BE2C (cell line): ENCODE results near the gene VTI1A.
"Not testable (repeated sequence)": the region's sequence is repeated elsewhere in the genome, so short reads cannot be mapped to it uniquely, and the experiment has no call there.

ENCODE experiments used
- DNase-seq: peaks from one replicate; pipeline ENCODE4 v3.0.0-alpha.2; 2020
- H3K27me3 ChIP-seq: fragments of 250-450 bp; sonication (Bioruptor Pico); 2 replicates; pipeline ENCODE4 v1.5.1; 2020; ENCODE audit warnings: mild to moderate bottlenecking
- H3K36me3 ChIP-seq: fragments of 250-450 bp; sonication (Bioruptor Pico); 2 replicates; pipeline ENCODE4 v1.5.1; 2020; ENCODE audit warnings: mild to moderate bottlenecking
- H3K4me1 ChIP-seq: fragments of 250-450 bp; sonication (Bioruptor Pico); 2 replicates; pipeline ENCODE4 v1.5.1; 2020
- H3K4me3 ChIP-seq: 2 replicates; pipeline ENCODE4 v1.5.1; 2011; ENCODE audit warnings: low read depth, low read length
- H3K9me3 ChIP-seq: fragments of 250-450 bp; sonication (Bioruptor Pico); 2 replicates; pipeline ENCODE4 v1.5.1; 2020
- TF ChIP-seq, protein P1 (sequence below): IDR thresholded peaks from 2 replicates; pipeline ENCODE4 v1.5.1; 2012; ENCODE audit warnings: mild to moderate bottlenecking, low read depth, low read length

Gene VTI1A

DNA sequence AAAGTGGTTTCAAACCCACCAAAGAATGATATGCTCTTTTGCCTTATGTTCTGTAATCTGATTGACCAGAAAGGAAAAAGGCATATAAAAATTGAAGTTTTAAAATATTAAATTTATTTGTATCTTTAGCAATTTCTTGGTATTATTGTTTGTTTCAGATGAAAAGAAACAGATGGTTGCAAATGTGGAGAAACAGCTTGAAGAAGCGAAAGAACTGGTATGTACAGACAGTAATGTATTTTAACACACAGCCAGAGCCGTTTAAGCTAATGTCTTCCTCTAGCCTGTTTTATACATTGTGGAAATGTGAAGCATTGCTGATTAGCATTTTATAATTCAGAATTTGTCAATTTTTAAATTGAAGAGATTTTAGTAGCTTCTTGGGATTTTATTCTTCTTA is 13.4 kb downstream of the VTI1A start:
- no peaks in the 10 kb centered on the region for H3K9me3 ChIP-seq
- DNase-seq: no peak
- no peaks in the 10 kb centered on the region for H3K4me1 ChIP-seq
- no peaks in the 10 kb centered on the region for H3K27me3 ChIP-seq
- peaks cover 8% of the 10 kb centered on the region for H3K36me3 ChIP-seq
- H3K4me3 ChIP-seq: no peak overlapping the region
- TF ChIP-seq, protein P1, sequence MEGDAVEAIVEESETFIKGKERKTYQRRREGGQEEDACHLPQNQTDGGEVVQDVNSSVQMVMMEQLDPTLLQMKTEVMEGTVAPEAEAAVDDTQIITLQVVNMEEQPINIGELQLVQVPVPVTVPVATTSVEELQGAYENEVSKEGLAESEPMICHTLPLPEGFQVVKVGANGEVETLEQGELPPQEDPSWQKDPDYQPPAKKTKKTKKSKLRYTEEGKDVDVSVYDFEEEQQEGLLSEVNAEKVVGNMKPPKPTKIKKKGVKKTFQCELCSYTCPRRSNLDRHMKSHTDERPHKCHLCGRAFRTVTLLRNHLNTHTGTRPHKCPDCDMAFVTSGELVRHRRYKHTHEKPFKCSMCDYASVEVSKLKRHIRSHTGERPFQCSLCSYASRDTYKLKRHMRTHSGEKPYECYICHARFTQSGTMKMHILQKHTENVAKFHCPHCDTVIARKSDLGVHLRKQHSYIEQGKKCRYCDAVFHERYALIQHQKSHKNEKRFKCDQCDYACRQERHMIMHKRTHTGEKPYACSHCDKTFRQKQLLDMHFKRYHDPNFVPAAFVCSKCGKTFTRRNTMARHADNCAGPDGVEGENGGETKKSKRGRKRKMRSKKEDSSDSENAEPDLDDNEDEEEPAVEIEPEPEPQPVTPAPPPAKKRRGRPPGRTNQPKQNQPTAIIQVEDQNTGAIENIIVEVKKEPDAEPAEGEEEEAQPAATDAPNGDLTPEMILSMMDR: no peak

DNA sequence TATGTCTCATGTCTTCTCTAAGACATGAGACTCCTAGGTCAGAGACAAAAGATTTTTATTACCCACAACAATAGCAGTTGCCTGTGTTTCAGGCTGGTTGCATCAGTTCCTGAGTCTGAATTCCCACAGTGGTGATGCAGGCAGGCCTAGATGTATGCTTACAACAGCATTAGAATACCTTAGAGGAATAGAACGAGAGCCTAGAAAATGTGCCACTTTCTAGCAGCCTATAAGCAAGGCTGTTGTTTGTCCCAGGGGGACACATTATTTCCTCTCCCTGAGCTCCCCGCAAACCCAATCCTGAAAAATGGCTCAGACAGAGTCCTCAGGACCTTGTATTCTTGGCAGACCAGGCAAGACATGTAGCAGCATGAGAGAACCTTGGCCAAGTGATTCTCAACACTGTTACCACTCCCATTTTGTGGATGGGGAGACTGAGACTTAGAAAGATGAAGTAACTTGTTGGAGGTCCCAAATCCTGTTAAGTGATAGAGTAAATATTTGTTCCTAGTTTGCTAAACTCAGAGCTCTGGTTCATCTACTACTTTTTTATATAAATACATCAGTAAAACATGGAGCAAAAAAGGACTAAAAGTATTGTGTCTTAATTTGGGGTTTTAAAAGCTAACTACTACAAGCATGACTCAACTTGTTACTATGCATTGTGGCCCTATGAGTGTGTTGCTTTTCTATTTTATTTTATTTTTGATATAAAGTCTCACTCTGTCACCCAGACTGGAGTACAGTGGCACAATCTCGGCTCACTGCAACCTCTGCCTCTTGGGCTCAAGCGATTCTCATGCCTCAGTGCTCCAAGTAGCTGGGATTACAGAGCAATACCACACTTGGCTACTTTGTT is 14.2 kb downstream of the VTI1A start:
- no peaks in the 10 kb centered on the region for H3K9me3 ChIP-seq
- TF ChIP-seq, protein P1: no peak
- no peaks in the 10 kb centered on the region for H3K4me1 ChIP-seq
- peaks cover 16% of the 10 kb centered on the region for H3K36me3 ChIP-seq
- no peak overlapping the region for H3K4me3 ChIP-seq
- H3K27me3 ChIP-seq: no peaks in the 10 kb centered on the region
- no peak for DNase-seq

DNA sequence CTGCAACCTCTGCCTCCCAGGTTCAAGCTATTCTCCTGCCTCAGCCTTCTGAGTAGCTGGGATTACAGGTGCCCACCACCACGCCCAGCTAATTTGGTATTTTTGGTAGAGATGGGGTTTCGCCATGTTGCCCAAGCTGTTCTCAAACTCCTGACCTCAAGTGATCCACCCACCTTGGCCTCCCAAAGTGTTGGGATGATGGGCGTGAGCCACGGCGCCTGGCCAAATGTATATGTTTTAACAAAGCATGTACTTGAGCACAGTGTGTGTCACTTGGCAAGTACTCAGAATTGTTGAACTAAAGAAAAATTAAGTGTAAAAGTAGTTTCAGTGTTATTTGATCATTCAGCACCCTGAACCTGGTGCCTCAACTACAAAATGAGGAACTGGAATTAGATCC is 17.1 kb downstream of the VTI1A start:
- H3K4me1 ChIP-seq, H3K9me3 ChIP-seq, DNase-seq, H3K4me3 ChIP-seq, H3K27me3 ChIP-seq: not testable (repeated sequence)
- H3K36me3 ChIP-seq: peaks cover 16% of the 10 kb centered on the region

- no peak for DNase-seq
- TF ChIP-seq, protein P1: no peak
- H3K36me3 ChIP-seq: peaks cover 16% of the 10 kb centered on the region
- no peak overlapping the region for H3K4me3 ChIP-seq
- H3K9me3 ChIP-seq: no peaks in the 10 kb centered on the region
- no peaks in the 10 kb centered on the region for H3K27me3 ChIP-seq
- H3K4me1 ChIP-seq: no peaks in the 10 kb centered on the region
Observed at GRCh38 chr10:112465299-112465883, 18.4 kb downstream of the VTI1A start.

- DNase-seq: no peak
- TF ChIP-seq, protein P1: no peak
- Histone ChIP-seq H3K36me3 (peaks cover 16% of the 10 kb centered on the region), H3K27me3 (no peaks in the 10 kb centered on the region), H3K9me3 (no peaks in the 10 kb centered on the region), H3K4me1 (no peaks in the 10 kb centered on the region), H3K4me3 (no peak overlapping the region)
Observed at GRCh38 chr10:112466802-112467201, 19.8 kb downstream of the VTI1A start.

DNA sequence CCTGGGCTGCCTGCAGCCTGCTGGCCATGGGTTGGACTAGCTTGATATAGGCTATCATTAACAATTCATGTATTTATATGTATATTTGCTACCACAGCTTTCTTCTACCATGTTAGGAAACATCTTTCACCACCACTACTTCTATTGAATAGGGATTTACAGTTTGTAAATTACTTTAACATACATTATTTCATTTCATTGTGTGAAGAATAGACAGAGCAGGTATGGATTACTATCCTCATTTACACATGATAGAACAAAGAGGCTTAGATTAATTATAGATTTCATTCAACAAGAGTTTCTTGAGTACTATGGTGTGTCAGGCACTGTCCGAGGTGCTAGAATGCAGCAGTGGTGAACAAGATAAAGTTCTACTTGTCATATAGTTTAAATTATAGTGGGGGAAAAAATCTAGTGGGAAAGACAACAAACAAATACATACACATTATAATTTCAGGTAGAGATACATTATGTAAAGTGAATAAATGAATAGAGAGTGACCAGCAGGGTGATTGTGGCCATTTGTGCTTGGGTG is 20.6 kb downstream of the VTI1A start:
- TF ChIP-seq, protein P1: no peak
- no peaks in the 10 kb centered on the region for H3K4me1 ChIP-seq
- H3K9me3 ChIP-seq: no peaks in the 10 kb centered on the region
- no peak overlapping the region for H3K4me3 ChIP-seq
- peaks cover 16% of the 10 kb centered on the region for H3K36me3 ChIP-seq
- H3K27me3 ChIP-seq: no peaks in the 10 kb centered on the region
- DNase-seq: no peak
